ENCODE results near the gene CARS2.

GRCh38 chr13:110652764-110653163, 53.2 kb downstream of the CARS2 start:
- TF ChIP-seq CTCF (IDR thresholded peaks at IDR 0.05) (no peak), POLR2A (IDR thresholded peaks at IDR 0.05) (no peak)

All from testis (tissue), 2 donors.